Sigmoid colon (tissue), 7 donors: ENCODE data around the gene NT5E. TPM values are rescaled to one million over a fixed set of nuclear protein-coding genes. Genes with fewer than 3 reads are reported as not detected.
A peak's percentile ranks its signal among the peaks of the same experiment; 100 is the strongest.

ENCODE experiments used
- DNase-seq: peaks from one replicate; pipeline ENCODE4 v3.0.0-alpha.2; 2019
- H3K27ac ChIP-seq, 4 donors: fragments of 200-600 bp; sonication (generic); one replicate each; pipeline ENCODE4 v1.5.1; 2016 to 2019; ENCODE audit warnings: mild to moderate bottlenecking in 1 of 4
- H3K27me3 ChIP-seq, 3 donors: fragments of 200-600 bp; sonication (generic); one replicate each; pipeline ENCODE4 v1.5.1; 2019; ENCODE audit warnings: mild to moderate bottlenecking in 1 of 3
- H3K36me3 ChIP-seq, 4 donors: fragments of 200-600 bp; sonication (generic); one replicate each; pipeline ENCODE4 v1.5.1; 2016 to 2019
- H3K4me1 ChIP-seq, 4 donors: fragments of 200-600 bp; sonication (generic); one replicate each; pipeline ENCODE4 v1.5.1; 2017 to 2019
- H3K4me3 ChIP-seq, 4 donors: fragments of 200-600 bp; sonication (generic); one replicate each; pipeline ENCODE4 v1.5.1; 2017 to 2019; ENCODE audit warnings: mild to moderate bottlenecking in 2 of 4, moderate library complexity in 1 of 4
- H3K9me3 ChIP-seq, 4 donors: fragments of 200-600 bp in 3 of 4; sonication (generic) in 3 of 4; one replicate each; pipeline versions ENCODE4 v1.5.1 to v1.6.1; 2013 to 2019
- EP300 ChIP-seq, 4 donors: sonication (generic); formaldehyde crosslinking; IDR thresholded peaks; one replicate each; pipeline ENCODE4 v1.6.1; 2017; ENCODE audit warnings: antibody characterized with exemption in 4 of 4
- POLR2A ChIP-seq, 2 donors: fragments of 450-650 bp; IDR thresholded peaks; one replicate each; pipeline ENCODE4 v1.6.1; 2016; ENCODE audit warnings: antibody characterized with exemption in 2 of 2, mild to moderate bottlenecking in 2 of 2, moderate library complexity in 2 of 2
- POLR2AphosphoS5 ChIP-seq, 4 donors: sonication (generic); formaldehyde crosslinking; IDR thresholded peaks; one replicate each; pipeline ENCODE4 v1.6.1; 2017; ENCODE audit warnings: antibody characterized with exemption in 4 of 4
- WGBS, 2 donors: extraction: QIAGEN DNeasy Blood & Tissue Kit; methylation state at CpG; one replicate each; pipeline ENCODE4 v1.1.7; 2013; 5-methylcytosine and 5-hydroxymethylcytosine counted together
- intact Hi-C: fragments of 100-400 bp; cut with DNase I; formaldehyde crosslinking; loops from one replicate; pipeline ENCODE4 v1.15.1; 2023
- polyA plus RNA-seq, 3 donors: library from polyadenylated mRNA; stranded (reverse); fragments of 200-250 nt; gene quantifications; one replicate each; pipeline ENCODE4 v1.2.3, GENCODE V29; 2013
- total RNA-seq, 4 donors: library from RNA; depleted of rRNA; stranded (reverse); fragments of >200 nt; gene quantifications; one replicate each; pipeline ENCODE4 v1.1.0, GENCODE V29; 2016
- TF ChIP-seq, protein P1 (sequence below), 4 experiments: fragments of 450-650 bp in 3 of 4; fragments of 200-600 bp in 1 of 4; IDR thresholded peaks; one replicate each; pipeline ENCODE4 v1.5.1; 2016 to 2019; ENCODE audit warnings: antibody characterized with exemption in 4 of 4, mild to moderate bottlenecking in 3 of 4, moderate library complexity in 2 of 4
- donor health status: healthy with polysubstance abuse.
- donor health status: Bipolar disorder and iron deficiency.
- donor health status: healthy.

Gene NT5E
- total and polyA plus RNA-seq, 7 donors = 4.6 to 70.3 (median 21.7) TPM

DNA sequence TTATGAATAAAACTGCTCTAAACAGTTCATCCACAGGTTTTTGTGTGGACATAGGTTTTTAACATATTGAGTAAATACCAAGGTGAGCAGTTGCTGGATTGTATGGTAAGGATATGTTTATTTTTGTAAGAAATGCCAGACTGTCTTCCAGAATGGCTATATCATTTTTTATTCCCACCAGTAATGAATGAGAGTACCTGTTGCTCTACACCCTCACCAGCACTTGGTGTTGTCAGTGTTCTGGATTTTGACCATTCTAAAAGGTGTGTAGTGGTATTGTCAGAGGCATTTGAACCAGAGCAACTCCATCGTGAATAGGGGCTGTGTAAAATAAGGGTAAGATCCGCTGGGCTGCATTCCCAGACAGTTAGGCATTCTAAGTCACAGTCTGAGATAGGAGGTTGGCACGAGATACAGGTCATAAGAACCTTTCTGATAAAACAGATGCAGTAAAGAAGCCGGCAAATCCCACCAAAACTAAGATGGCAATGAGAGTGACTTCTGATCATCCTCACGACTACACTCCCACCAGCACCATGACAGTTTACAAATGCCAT, 12.9 kb upstream of the NT5E start:
- intact Hi-C loops = no loop called here
- H3K4me1 ChIP-seq = no peaks in the 10 kb centered on the region
- WGBS, 2 donors = 90 to 91% methylated on average over 5 of the region's 5 CpGs
- H3K27ac ChIP-seq = peak overlapping the region in 1 of 4 donors; percentile 10
- TF ChIP-seq, protein P1, sequence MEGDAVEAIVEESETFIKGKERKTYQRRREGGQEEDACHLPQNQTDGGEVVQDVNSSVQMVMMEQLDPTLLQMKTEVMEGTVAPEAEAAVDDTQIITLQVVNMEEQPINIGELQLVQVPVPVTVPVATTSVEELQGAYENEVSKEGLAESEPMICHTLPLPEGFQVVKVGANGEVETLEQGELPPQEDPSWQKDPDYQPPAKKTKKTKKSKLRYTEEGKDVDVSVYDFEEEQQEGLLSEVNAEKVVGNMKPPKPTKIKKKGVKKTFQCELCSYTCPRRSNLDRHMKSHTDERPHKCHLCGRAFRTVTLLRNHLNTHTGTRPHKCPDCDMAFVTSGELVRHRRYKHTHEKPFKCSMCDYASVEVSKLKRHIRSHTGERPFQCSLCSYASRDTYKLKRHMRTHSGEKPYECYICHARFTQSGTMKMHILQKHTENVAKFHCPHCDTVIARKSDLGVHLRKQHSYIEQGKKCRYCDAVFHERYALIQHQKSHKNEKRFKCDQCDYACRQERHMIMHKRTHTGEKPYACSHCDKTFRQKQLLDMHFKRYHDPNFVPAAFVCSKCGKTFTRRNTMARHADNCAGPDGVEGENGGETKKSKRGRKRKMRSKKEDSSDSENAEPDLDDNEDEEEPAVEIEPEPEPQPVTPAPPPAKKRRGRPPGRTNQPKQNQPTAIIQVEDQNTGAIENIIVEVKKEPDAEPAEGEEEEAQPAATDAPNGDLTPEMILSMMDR (IDR thresholded peaks at IDR 0.05) = no peak
- no peak for TF ChIP-seq POLR2A (IDR thresholded peaks at IDR 0.05)
- TF ChIP-seq EP300 (IDR thresholded peaks at IDR 0.05) = no peak
- TF ChIP-seq POLR2AphosphoS5 (IDR thresholded peaks at IDR 0.05) = no peak
- H3K36me3 ChIP-seq = no peaks in the 10 kb centered on the region
- H3K9me3 ChIP-seq = no peaks in the 10 kb centered on the region
- DNase-seq = no peak
- no peaks in the 10 kb centered on the region for H3K27me3 ChIP-seq
- H3K4me3 ChIP-seq = no peak overlapping the region

DNA sequence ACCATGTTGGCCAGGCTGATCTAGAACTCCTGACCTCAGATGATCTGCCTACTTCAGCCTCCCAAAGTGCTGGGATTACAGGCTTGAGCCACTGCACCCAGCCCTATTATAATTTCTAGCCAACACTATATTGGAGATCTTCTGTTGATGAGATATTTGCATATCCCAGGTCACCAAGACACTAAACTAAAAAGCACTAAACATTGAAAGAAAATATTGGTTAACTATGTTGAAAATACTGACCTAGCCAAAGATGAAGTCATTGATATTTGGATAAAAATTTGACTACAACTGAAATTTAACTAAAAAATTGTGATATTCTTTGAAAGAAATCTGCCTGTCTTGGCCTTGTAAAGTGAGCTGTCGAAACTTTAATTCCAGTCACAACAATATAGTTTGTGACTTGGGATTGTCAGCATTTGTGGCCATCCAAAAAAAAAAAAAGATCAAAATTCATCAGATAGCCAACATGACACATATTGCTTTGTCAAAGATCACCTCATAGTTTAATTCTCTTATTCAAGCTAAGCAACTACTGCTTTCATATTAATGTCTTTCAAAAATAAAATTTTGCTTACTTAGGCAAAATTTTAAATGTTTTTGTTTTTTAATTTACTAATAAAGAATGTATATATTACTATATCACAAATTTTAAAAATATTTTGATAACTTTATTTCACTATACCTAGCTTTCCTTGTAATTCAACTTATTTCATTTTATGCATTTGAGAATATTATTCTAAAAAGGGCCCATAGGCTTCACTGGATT, 6.3 kb upstream of the NT5E start:
- Histone ChIP-seq H3K4me3 (no peak overlapping the region), H3K27me3 (no peaks in the 10 kb centered on the region), H3K4me1 (peaks cover 0 to 1% (median 0%) of the 10 kb centered on the region in 4 donors), H3K27ac (no peak overlapping the region), H3K36me3 (no peaks in the 10 kb centered on the region), H3K9me3 (no peaks in the 10 kb centered on the region)
- 91 to 98% methylated on average over 1 of the region's 1 CpG for WGBS, 2 donors
- intact Hi-C loops = no loop called here
- TF ChIP-seq POLR2AphosphoS5 (IDR thresholded peaks at IDR 0.05) (no peak), EP300 (IDR thresholded peaks at IDR 0.05) (no peak), POLR2A (IDR thresholded peaks at IDR 0.05) (no peak)
- TF ChIP-seq, protein P1 (IDR thresholded peaks at IDR 0.05) = no peak
- DNase-seq = no peak

DNA sequence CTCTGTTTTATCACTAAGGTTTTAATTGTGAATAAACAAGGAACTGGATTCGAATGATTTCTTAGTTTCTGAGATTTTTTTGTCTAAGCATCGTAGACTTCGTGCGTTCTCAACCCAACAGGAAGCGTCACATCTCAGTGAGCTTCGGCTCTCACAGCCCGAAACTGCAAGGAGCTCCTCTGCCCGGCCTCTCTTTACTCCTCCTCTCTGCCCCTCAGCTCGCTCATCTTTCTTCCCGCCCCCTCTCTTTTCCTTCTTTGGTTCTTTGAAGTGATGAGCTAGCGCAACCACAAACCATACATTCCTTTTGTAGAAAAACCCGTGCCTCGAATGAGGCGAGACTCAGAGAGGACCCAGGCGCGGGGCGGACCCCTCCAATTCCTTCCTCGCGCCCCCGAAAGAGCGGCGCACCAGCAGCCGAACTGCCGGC, 480 bp upstream of the NT5E start:
- no peaks in the 10 kb centered on the region for H3K36me3 ChIP-seq
- H3K9me3 ChIP-seq = no peaks in the 10 kb centered on the region
- WGBS, 2 donors = 1 to 2% methylated on average over 24 of the region's 24 CpGs
- TF ChIP-seq POLR2AphosphoS5 (IDR thresholded peaks at IDR 0.05) (peak in 2 of 4 donors; percentile 18 to 64), POLR2A (IDR thresholded peaks at IDR 0.05) (peak in 1 of 2 donors; percentile 16), EP300 (IDR thresholded peaks at IDR 0.05) (no peak)
- TF ChIP-seq, protein P1 (IDR thresholded peaks at IDR 0.05) = no peak
- H3K27ac ChIP-seq = peak overlapping the region; percentile 87 to 94 (median 89)
- H3K27me3 ChIP-seq = no peaks in the 10 kb centered on the region
- peak; percentile 75 for DNase-seq
- H3K4me1 ChIP-seq = peaks cover 0 to 36% (median 27%) of the 10 kb centered on the region in 4 donors
- intact Hi-C loops = loop anchor here (5.0 kb wide), 1 partner anchor 33 kb away; no protein-coding TSS in a partner anchor
- peak overlapping the region; percentile 68 to 82 (median 76) for H3K4me3 ChIP-seq

DNA sequence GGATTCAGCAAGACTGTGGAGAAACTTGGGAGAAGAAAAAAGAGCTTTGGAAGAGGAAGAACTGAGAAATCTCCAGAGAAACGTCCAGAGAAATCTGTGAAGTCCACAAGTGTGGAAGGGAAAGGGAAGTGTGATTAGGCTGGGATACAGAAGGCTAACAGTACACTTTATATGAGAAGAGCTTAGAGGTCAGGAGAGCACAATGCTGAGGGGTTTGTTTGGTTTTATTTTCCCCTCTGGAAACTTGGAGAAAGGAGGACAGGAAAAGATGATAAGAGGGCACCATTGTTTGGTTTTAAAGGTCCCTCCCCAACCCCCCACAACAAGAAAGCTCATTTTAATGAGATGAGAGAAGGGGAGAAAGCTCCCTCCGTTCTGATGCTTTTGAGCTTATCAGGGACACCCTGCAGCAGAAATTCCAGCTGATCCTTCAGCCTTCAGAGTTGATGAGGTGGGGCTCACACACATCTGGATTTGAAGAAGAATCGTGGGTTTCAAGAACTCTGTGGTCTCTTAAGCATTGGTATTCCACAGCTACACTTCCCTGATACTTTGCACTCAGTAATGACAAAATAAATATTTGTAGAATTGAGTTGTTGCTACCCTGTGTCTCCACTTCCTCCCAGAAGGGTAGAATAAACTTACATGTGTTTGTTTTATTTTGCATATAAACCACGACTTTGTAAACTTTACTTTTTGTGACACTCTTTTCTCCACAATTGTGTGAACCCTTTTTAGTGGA, 1.9 kb downstream of the NT5E start:
- no peaks in the 10 kb centered on the region for H3K36me3 ChIP-seq
- no peaks in the 10 kb centered on the region for H3K27me3 ChIP-seq
- no peak for DNase-seq
- intact Hi-C loops = no loop called here
- peaks cover 0 to 37% (median 27%) of the 10 kb centered on the region in 4 donors for H3K4me1 ChIP-seq
- WGBS, 2 donors = 17 to 26% methylated on average over 4 of the region's 4 CpGs
- H3K4me3 ChIP-seq = peak overlapping the region; percentile 2 to 82 (median 75)
- no peak for TF ChIP-seq POLR2A (IDR thresholded peaks at IDR 0.05)
- TF ChIP-seq EP300 (IDR thresholded peaks at IDR 0.05) = no peak
- TF ChIP-seq, protein P1 (IDR thresholded peaks at IDR 0.05) = no peak
- TF ChIP-seq POLR2AphosphoS5 (IDR thresholded peaks at IDR 0.05) = no peak
- no peaks in the 10 kb centered on the region for H3K9me3 ChIP-seq
- peak overlapping the region; percentile 87 to 94 (median 89) for H3K27ac ChIP-seq
